Lung microvascular endothelial cell (primary cell): ENCODE data around the gene RIN1. TPM values are rescaled to one million over a fixed set of nuclear protein-coding genes. Genes with fewer than 3 reads are reported as not detected.

ENCODE experiments used
- DNase-seq, 2 donors: peaks; one replicate each; pipeline versions ENCODE4 v3.0.0 to v3.0.0-alpha.2; 2010; ENCODE audit warnings: low read depth in 2 of 2
- total RNA-seq: library from RNA; depleted of rRNA; stranded (reverse); fragments of >200 nt; gene quantifications from 2 replicates; pipeline ENCODE4 v1.2.1, GENCODE V29; 2014

Gene RIN1
- total RNA-seq, 1 donor from 2014 or later = 2.8 TPM

DNA sequence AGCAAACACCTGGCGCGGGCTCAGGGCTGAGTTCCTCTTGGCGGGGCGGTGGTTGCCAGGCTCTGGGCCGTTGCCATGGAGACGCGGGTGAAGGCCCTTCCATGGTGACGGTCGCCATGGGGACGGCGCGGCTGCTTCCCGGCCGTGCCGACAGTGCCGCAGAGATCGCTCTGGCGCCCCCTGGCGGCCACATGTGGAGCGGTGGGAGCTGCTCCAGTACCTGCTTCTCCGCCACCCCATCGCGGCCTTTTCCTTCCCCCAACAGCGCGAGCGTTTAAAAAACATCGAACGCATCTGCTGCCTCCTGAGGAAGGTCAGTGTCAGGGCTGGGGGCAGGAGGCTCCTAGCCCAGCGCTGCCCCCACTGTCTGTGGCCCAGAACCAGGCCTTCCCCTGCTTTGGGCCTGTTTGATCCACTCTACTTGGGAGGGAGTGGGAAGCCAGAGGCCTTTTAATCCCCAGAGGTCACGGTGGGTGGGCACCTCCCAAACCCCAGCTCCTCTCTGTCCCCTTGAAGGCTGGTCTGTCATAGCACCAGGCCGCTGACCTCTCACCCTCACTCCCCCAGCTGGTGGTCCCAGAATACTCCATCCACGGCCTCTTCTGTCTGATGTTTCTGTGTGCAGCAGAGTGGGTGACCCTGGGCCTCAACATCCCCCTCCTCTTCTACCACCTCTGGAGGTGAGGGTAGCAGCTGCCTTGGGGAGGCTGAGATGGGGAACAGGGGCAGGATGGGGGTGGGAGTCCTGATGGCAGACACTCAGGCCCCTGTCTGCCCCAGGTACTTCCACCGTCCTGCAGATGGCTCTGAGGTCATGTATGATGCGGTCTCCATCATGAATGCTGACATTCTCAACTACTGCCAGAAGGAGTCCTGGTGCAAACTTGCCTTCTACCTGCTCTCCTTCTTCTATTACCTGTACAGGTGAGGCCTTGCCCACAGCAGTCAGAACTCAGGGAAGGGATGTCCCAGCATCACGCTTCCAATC lies 53.5 kb downstream of the RIN1 start:
- peak; percentile 97 to 99 for DNase-seq

Other genes with a start within 250 kb of the RIN1 start
- gene KLC2, start 78.7 kb downstream of the RIN1 start, total RNA-seq = 7.3 and 8.7 TPM in 2 replicates
- gene RAB1B, start 67.8 kb downstream of the RIN1 start, total RNA-seq = 64.1 and 70.8 TPM in 2 replicates
- under 0.01 TPM in 1 of 2 replicates, not detected in the other for gene CNIH2, start 58.3 kb downstream of the RIN1 start, total RNA-seq
- 95.9 and 136 TPM in 2 replicates for gene YIF1A, start 47.3 kb downstream of the RIN1 start, total RNA-seq
- under 0.01 TPM in 1 of 2 replicates, not detected in the other for gene TMEM151A, start 44.5 kb downstream of the RIN1 start, total RNA-seq
- gene CD248, start 19.4 kb downstream of the RIN1 start, total RNA-seq = under 0.01 TPM in 2 replicates
- 49.7 and 54.6 TPM in 2 replicates for gene BRMS1, start 8.7 kb upstream of the RIN1 start, total RNA-seq
- 16.1 and 19.8 TPM in 2 replicates for gene B4GAT1, start 11.2 kb upstream of the RIN1 start, total RNA-seq
- gene SLC29A2, start 35.3 kb upstream of the RIN1 start, total RNA-seq = 0.22 and 0.79 TPM in 2 replicates
- gene NPAS4, start 84.6 kb upstream of the RIN1 start, total RNA-seq = not detected in 2 replicates
- 30.9 and 31.9 TPM in 2 replicates for gene MRPL11, start 102.4 kb upstream of the RIN1 start, total RNA-seq
- gene PELI3, start 130.5 kb upstream of the RIN1 start, total RNA-seq = 3.3 and 4.4 TPM in 2 replicates
- 46.4 and 48.4 TPM in 2 replicates for gene DPP3, start 144.0 kb upstream of the RIN1 start, total RNA-seq
- gene BBS1, start 174.2 kb upstream of the RIN1 start, total RNA-seq = 12.1 and 12.9 TPM in 2 replicates
- gene ZDHHC24, start 209.6 kb upstream of the RIN1 start, total RNA-seq = 12.0 and 20.8 TPM in 2 replicates
- under 0.01 TPM in 1 of 2 replicates, not detected in the other for gene ACTN3, start 210.5 kb upstream of the RIN1 start, total RNA-seq
- 18.5 and 49.6 TPM in 2 replicates for gene CTSF, start 232.2 kb upstream of the RIN1 start, total RNA-seq